PC-3 (cell line): ENCODE measurements around the gene TTBK1. TPM values are rescaled to one million over a fixed set of nuclear protein-coding genes. Genes with fewer than 3 reads are reported as not detected.
A peak's percentile ranks its signal among the peaks of the same experiment; 100 is the strongest.

ENCODE experiments used
- ATAC-seq: fragments of 200-7000 bp; cut with Tn5 transposase; 2 replicates; pipeline ENCODE4 v1.9.1; 2020; ENCODE audit warnings: mild to moderate bottlenecking, moderate library complexity
- BruUV-seq: library from RNA; stranded (reverse); fragments of 400-500 nt; replicated peaks from 2 replicates; lab custom pipeline; 2021; lab: Mats Ljungman, UMichigan
- CTCF ChIA-PET: fragments of 300-600 bp; sonication (Branson Sonifier 250); formaldehyde crosslinking; loops from one replicate; lab custom pipeline; 2022; ENCODE audit warnings: antibody characterized with exemption; lab: Charles Lee
- POLR2A ChIA-PET: fragments of 300-600 bp; sonication (Branson Sonifier 250); formaldehyde crosslinking; loops from one replicate; lab custom pipeline; 2022; ENCODE audit warnings: antibody characterized with exemption; ENCODE audit not compliant: unreplicated experiment; lab: Charles Lee
- DNase-seq: peaks from one replicate; pipeline ENCODE4 v3.0.0-alpha.2; 2015
- H2AFZ ChIP-seq: fragments of 300-600 bp; sonication (generic); 2 replicates; pipeline ENCODE4 v1.6.0; 2016; ENCODE audit warnings: antibody characterized with exemption, low read length
- H3F3A ChIP-seq: fragments of 300-600 bp; sonication (generic); one replicate; pipeline ENCODE4 v1.6.0; 2017; ENCODE audit warnings: antibody characterized with exemption, low read length, control low read depth, mild to moderate bottlenecking; ENCODE audit not compliant: unreplicated experiment
- H3K27ac ChIP-seq: fragments of 300-600 bp; sonication (generic); 2 replicates; pipeline ENCODE4 v1.5.1; 2016; ENCODE audit warnings: mild to moderate bottlenecking, low read length
- H3K27me3 ChIP-seq: fragments of 300-600 bp; sonication (generic); 2 replicates; pipeline ENCODE4 v1.6.1; 2016; ENCODE audit warnings: low read length, mixed read lengths
- H3K36me3 ChIP-seq: fragments of 300-600 bp; sonication (generic); 2 replicates; pipeline ENCODE4 v1.6.1; 2016; ENCODE audit warnings: low read depth, mixed run types, low read length, mixed read lengths
- H3K4me1 ChIP-seq: fragments of 300-600 bp; sonication (generic); 2 replicates; pipeline ENCODE4 v1.5.1; 2016; ENCODE audit warnings: low read length; ENCODE audit not compliant: insufficient read depth
- H3K4me2 ChIP-seq: fragments of 300-600 bp; sonication (generic); 2 replicates; pipeline ENCODE4 v1.6.0; 2016; ENCODE audit warnings: low read length
- H3K4me3 ChIP-seq: fragments of 300-600 bp; sonication (generic); 2 replicates; pipeline ENCODE4 v1.5.1; 2016; ENCODE audit warnings: mild to moderate bottlenecking, low read length, mixed read lengths
- H3K79me2 ChIP-seq: fragments of 300-600 bp; sonication (generic); 2 replicates; pipeline ENCODE4 v1.6.1; 2017; ENCODE audit warnings: low read length, mixed read lengths
- H3K9ac ChIP-seq: fragments of 300-600 bp; sonication (generic); 2 replicates; pipeline ENCODE4 v1.6.0; 2016; ENCODE audit warnings: mild to moderate bottlenecking, low read length
- H3K9me2 ChIP-seq: fragments of 300-600 bp; sonication (generic); replicated peaks from 2 replicates; pipeline ENCODE4 v1.6.1; 2016; ENCODE audit warnings: mixed run types, low read length, mixed read lengths
- H3K9me3 ChIP-seq: fragments of 300-600 bp; sonication (generic); 2 replicates; pipeline ENCODE4 v1.6.1; 2016; ENCODE audit warnings: low read length, mixed read lengths
- H4K20me1 ChIP-seq: fragments of 300-600 bp; sonication (generic); 2 replicates; pipeline ENCODE4 v1.6.1; 2016; ENCODE audit warnings: low read length, mixed read lengths
- EZH2 ChIP-seq: fragments of 300-600 bp; sonication (generic); IDR thresholded peaks from one replicate; pipeline ENCODE4 v1.6.1; 2017; ENCODE audit warnings: antibody characterized with exemption, mild to moderate bottlenecking, low read length; ENCODE audit not compliant: unreplicated experiment
- EZH2phosphoT487 ChIP-seq: fragments of 300-600 bp; sonication (generic); IDR thresholded peaks from 2 replicates; pipeline ENCODE4 v1.6.1; 2018; ENCODE audit warnings: mild to moderate bottlenecking, antibody characterized with exemption, low read length, borderline replicate concordance
- intact Hi-C: fragments of 100-400 bp; cut with micrococcal nuclease; formaldehyde crosslinking; loops from 2 replicates; pipeline ENCODE4 v1.9.0; 2023
- total RNA-seq: library from RNA; depleted of rRNA; stranded (reverse); fragments of >200 nt; gene quantifications from 2 replicates; pipeline ENCODE4 v1.2.3, GENCODE V29; 2014
- TF ChIP-seq, protein P1 (sequence below): fragments of 300-600 bp; sonication (generic); conservative IDR thresholded peaks from 2 replicates; pipeline ENCODE4 v1.5.1; 2017; ENCODE audit warnings: antibody characterized with exemption, low read depth, mild to moderate bottlenecking, low read length

TTBK1 gene
- total RNA-seq, 1 experiment from 2014 or later = not detected

DNA sequence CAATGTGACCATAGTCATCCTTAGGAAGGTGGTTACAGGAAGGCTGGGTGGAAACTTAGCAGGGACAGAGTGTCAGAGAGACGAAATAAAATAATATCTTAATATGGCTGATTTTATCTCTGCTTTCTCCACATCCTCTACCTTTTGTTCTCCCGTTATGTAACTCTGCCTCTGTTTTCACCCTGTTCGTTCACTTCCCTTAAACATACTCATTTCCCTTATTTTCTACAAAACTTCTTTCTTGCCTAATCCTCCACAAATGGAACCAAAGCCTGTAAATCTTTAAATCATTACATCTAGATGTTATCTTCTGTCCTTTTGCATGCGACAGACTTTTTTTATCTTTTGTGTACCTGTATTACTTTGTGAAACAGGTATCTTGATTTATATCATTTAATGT is 88.6 kb downstream of the TTBK1 start:
- H3K27ac ChIP-seq = no peak overlapping the region
- ATAC-seq = no peak
- H3K9me2 ChIP-seq = no peaks in the 10 kb centered on the region
- TF ChIP-seq EZH2phosphoT487 (no peak), EZH2 (no peak)
- TF ChIP-seq, protein P1, sequence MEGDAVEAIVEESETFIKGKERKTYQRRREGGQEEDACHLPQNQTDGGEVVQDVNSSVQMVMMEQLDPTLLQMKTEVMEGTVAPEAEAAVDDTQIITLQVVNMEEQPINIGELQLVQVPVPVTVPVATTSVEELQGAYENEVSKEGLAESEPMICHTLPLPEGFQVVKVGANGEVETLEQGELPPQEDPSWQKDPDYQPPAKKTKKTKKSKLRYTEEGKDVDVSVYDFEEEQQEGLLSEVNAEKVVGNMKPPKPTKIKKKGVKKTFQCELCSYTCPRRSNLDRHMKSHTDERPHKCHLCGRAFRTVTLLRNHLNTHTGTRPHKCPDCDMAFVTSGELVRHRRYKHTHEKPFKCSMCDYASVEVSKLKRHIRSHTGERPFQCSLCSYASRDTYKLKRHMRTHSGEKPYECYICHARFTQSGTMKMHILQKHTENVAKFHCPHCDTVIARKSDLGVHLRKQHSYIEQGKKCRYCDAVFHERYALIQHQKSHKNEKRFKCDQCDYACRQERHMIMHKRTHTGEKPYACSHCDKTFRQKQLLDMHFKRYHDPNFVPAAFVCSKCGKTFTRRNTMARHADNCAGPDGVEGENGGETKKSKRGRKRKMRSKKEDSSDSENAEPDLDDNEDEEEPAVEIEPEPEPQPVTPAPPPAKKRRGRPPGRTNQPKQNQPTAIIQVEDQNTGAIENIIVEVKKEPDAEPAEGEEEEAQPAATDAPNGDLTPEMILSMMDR = no peak
- no peak for DNase-seq
- H3K9me3 ChIP-seq = no peaks in the 10 kb centered on the region
- no peak overlapping the region for H3K4me3 ChIP-seq
- ChIA-PET POLR2A (no interaction called here), CTCF (no interaction called here)
- intact Hi-C loops = no loop called here
- H3F3A ChIP-seq = no peaks in the 10 kb centered on the region
- no peak overlapping the region for H2AFZ ChIP-seq
- no peaks in the 10 kb centered on the region for H3K27me3 ChIP-seq
- H3K79me2 ChIP-seq = no peaks in the 10 kb centered on the region
- BruUV-seq = no TSS peak
- no peaks in the 10 kb centered on the region for H3K4me1 ChIP-seq
- no peak overlapping the region for H3K4me2 ChIP-seq
- H3K36me3 ChIP-seq = no peaks in the 10 kb centered on the region
- H4K20me1 ChIP-seq = no peaks in the 10 kb centered on the region
- no peak overlapping the region for H3K9ac ChIP-seq

DNA sequence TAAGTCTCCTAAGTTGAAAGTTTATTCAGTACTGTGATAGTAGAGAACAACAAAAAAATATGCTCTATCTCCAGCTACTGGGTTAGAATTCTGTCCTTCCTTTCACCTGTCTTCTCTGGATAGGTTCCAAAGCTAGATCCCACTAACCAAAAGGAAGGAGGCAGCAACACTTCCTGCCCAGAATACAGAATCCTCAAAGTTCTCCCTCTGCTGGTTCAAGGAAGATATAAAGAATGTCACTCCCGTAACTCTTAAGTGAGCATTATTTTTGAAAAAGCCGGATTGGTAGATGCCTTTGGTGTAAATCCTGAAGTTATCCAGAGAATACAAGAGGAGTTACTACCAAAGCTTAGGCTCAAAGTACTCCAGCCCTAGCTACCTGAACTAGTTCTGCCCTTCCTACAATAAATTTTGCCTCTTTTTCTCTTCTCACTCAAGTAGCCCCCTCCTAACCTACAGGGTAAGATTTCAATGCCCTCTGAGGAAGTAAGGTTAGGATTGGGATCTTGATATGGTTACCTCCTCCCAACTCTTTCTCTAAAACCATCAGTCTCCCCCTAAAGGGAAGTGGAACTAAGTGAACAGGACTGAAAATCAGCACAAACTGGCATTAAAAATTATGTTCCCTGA is 91.3 kb downstream of the TTBK1 start:
- CTCF ChIA-PET = interaction anchor here (0.5 to 1.2 kb wide), 3 partner anchors 26 to 171 kb away, joined by 4 to 6 read pairs (median 4); partner anchors contain the start of gene CRIP3
- Histone ChIP-seq H4K20me1 (no peaks in the 10 kb centered on the region), H3K9me2 (no peaks in the 10 kb centered on the region), H3K9ac (no peak overlapping the region), H3K4me2 (no peak overlapping the region), H3K79me2 (no peaks in the 10 kb centered on the region), H3K9me3 (no peaks in the 10 kb centered on the region), H3F3A (no peaks in the 10 kb centered on the region), H3K36me3 (no peaks in the 10 kb centered on the region), H2AFZ (no peak overlapping the region), H3K4me3 (no peak overlapping the region), H3K27me3 (no peaks in the 10 kb centered on the region), H3K27ac (no peak overlapping the region), H3K4me1 (no peaks in the 10 kb centered on the region)
- no peak for TF ChIP-seq EZH2phosphoT487
- TF ChIP-seq EZH2 = no peak
- TF ChIP-seq, protein P1 = peak; percentile 79
- POLR2A ChIA-PET = no interaction called here
- ATAC-seq (peak; percentile 82), DNase-seq (peak; percentile 82)
- intact Hi-C loops = loop anchor here (1.0 kb wide), 1 partner anchor 71 kb away; no protein-coding TSS in a partner anchor
- BruUV-seq = no TSS peak

DNA sequence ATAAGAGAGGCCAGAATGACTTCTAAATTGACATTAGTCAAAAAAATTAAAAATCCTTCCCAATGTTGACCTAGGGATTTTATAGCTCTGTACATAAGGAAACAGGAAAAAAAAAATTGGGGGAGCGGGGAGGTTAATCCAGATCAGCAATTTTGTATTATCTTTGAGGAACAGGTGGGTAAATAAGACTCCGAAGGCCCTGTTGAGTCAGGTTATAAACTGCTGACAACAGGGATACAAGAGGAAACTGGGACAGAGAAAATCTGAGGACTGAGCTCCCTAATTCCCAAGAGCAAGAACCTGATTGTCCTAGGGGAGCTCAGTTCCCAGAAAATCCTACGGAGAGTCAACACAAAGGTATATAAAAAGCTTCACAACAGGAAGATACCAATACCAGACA is 92.2 kb downstream of the TTBK1 start:
- ChIA-PET CTCF (interaction anchor here (0.6 kb wide), 1 partner anchor 150 kb away, joined by 5 read pairs; no protein-coding TSS in a partner anchor), POLR2A (interaction anchor here (0.7 kb wide), 1 partner anchor 186 kb away, joined by 3 read pairs; no protein-coding TSS in a partner anchor)
- intact Hi-C loops = no loop called here
- no peak overlapping the region for H3K9ac ChIP-seq
- H4K20me1 ChIP-seq = no peaks in the 10 kb centered on the region
- no peak overlapping the region for H3K4me3 ChIP-seq
- peaks cover 7% of the 10 kb centered on the region; the same call in 1 of the 2 replicates for H3K36me3 ChIP-seq
- no peak overlapping the region for H3K27ac ChIP-seq
- TF ChIP-seq EZH2phosphoT487 (no peak), EZH2 (no peak)
- TF ChIP-seq, protein P1 = no peak
- BruUV-seq = no TSS peak
- no peaks in the 10 kb centered on the region for H3F3A ChIP-seq
- no peaks in the 10 kb centered on the region for H3K4me1 ChIP-seq
- H3K9me2 ChIP-seq = no peaks in the 10 kb centered on the region
- H3K79me2 ChIP-seq = no peaks in the 10 kb centered on the region
- no peaks in the 10 kb centered on the region for H3K27me3 ChIP-seq
- no peak for ATAC-seq
- H2AFZ ChIP-seq = no peak overlapping the region
- DNase-seq = no peak
- no peak overlapping the region for H3K4me2 ChIP-seq
- H3K9me3 ChIP-seq = no peaks in the 10 kb centered on the region
